ENCODE data around the gene KIAA0513.

Gene KIAA0513

DNA sequence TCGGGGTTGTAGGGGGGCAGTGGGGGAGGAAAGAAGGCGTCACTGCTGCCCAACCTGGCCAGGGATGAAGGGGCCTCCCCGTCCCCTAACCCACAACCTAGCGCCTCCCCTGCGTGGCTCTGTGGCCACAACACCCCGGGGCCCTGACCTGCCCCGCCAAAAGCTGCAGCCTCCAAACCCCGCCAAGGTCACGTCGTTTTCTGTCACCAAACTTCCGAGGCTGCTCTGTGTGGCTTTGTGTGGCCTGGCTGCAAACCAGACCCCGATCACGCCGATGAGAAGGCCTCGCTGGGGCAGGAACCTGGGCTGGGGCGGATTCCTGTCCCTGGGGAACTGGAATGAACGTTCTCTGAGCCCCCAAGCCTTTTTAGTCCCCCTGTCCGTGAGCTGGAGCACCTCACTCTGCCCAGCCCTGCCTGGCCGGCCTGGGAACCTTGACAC is 115.2 kb downstream of the KIAA0513 start:
- H3K4me3 ChIP-seq (ENCODE audit: low read length), result no peak overlapping the region
- peaks cover 10% of the 10 kb centered on the region for H3K27me3 ChIP-seq (ENCODE audit: control insufficient read depth, insufficient read depth, low read length)
- no peak overlapping the region for H3K4me2 ChIP-seq (ENCODE audit: low read length)
- peaks cover 12% of the 10 kb centered on the region for H3K4me1 ChIP-seq (ENCODE audit: control insufficient read depth, insufficient read depth, low read length)
- no peaks in the 10 kb centered on the region for H3K9me3 ChIP-seq (replicated peaks; ENCODE audit: low read length)
- no peaks in the 10 kb centered on the region for H3K36me3 ChIP-seq (ENCODE audit: insufficient read depth, low read length)
- no peak overlapping the region for H3K9ac ChIP-seq (ENCODE audit: low read depth, low read length)

All from skeletal muscle satellite cell (primary cell).